Neural cell (in vitro differentiated cells): ENCODE measurements around the gene RNF145.

Experiments used
- EP300 ChIP-seq: fragments of 450-650 bp; conservative IDR thresholded peaks from 2 replicates; pipeline ENCODE4 v1.6.1; 2014; ENCODE audit warnings: antibody characterized with exemption, mild to moderate bottlenecking, moderate library complexity; ENCODE audit not compliant: poor library complexity, severe bottlenecking
- EZH2 ChIP-seq: fragments of 200-600, 300-800 bp; shearing (Covaris generic), sonication (generic); IDR thresholded peaks from 2 replicates; pipeline ENCODE4 v1.6.1; 2014; ENCODE audit warnings: antibody characterized with exemption, low read length, borderline replicate concordance, mild to moderate bottlenecking; ENCODE audit not compliant: insufficient read depth, poor library complexity, severe bottlenecking
- POLR2AphosphoS5 ChIP-seq: IDR thresholded peaks from 2 replicates; pipeline ENCODE4 v1.6.1; 2012
- RAD21 ChIP-seq: fragments of 450-650 bp; conservative IDR thresholded peaks from 2 replicates; pipeline ENCODE4 v1.6.1; 2014; ENCODE audit warnings: antibody characterized with exemption, mild to moderate bottlenecking, moderate library complexity
- SMC3 ChIP-seq: fragments of 450-650 bp; conservative IDR thresholded peaks from 2 replicates; pipeline ENCODE4 v1.6.1; 2014; ENCODE audit warnings: antibody characterized with exemption, mild to moderate bottlenecking, moderate library complexity; ENCODE audit not compliant: poor library complexity
- TAF1 ChIP-seq: IDR thresholded peaks from 2 replicates; pipeline ENCODE4 v1.6.1; 2012; ENCODE audit warnings: low read depth
- TF ChIP-seq, protein P1 (sequence below): fragments of 450-650 bp; IDR thresholded peaks from 2 replicates; pipeline ENCODE4 v1.5.1; 2014; ENCODE audit warnings: antibody characterized with exemption, mild to moderate bottlenecking, moderate library complexity; ENCODE audit not compliant: poor library complexity, severe bottlenecking
- TF ChIP-seq, protein P2 (sequence below): IDR thresholded peaks from 2 replicates; pipeline ENCODE4 v1.6.1; 2012; ENCODE audit warnings: borderline replicate concordance

DNA sequence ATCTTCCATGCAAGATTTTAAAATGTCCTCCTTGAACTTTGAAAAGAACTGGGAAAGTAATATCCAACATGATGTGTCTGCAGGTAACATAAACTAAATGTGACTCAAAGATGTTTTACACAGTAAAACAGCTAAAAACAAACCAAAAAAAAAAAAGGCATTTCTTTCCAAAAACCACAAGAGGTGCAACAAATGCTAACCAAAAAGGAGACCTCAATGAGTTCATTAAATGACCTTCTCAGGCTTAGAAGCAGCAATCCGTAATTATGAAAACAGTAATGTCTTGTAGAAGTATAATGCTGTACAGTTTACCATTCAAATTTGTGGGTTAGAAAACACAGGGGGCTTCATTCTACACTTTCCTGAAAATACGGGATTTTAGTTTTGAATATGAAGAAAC is 2.5 kb downstream of the RNF145 start:
- TF ChIP-seq POLR2AphosphoS5 (no peak), EP300 (no peak), TAF1 (no peak), EZH2 (no peak), RAD21 (no peak), SMC3 (no peak)
- TF ChIP-seq, protein P1, sequence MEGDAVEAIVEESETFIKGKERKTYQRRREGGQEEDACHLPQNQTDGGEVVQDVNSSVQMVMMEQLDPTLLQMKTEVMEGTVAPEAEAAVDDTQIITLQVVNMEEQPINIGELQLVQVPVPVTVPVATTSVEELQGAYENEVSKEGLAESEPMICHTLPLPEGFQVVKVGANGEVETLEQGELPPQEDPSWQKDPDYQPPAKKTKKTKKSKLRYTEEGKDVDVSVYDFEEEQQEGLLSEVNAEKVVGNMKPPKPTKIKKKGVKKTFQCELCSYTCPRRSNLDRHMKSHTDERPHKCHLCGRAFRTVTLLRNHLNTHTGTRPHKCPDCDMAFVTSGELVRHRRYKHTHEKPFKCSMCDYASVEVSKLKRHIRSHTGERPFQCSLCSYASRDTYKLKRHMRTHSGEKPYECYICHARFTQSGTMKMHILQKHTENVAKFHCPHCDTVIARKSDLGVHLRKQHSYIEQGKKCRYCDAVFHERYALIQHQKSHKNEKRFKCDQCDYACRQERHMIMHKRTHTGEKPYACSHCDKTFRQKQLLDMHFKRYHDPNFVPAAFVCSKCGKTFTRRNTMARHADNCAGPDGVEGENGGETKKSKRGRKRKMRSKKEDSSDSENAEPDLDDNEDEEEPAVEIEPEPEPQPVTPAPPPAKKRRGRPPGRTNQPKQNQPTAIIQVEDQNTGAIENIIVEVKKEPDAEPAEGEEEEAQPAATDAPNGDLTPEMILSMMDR: no peak
- TF ChIP-seq, protein P2, sequence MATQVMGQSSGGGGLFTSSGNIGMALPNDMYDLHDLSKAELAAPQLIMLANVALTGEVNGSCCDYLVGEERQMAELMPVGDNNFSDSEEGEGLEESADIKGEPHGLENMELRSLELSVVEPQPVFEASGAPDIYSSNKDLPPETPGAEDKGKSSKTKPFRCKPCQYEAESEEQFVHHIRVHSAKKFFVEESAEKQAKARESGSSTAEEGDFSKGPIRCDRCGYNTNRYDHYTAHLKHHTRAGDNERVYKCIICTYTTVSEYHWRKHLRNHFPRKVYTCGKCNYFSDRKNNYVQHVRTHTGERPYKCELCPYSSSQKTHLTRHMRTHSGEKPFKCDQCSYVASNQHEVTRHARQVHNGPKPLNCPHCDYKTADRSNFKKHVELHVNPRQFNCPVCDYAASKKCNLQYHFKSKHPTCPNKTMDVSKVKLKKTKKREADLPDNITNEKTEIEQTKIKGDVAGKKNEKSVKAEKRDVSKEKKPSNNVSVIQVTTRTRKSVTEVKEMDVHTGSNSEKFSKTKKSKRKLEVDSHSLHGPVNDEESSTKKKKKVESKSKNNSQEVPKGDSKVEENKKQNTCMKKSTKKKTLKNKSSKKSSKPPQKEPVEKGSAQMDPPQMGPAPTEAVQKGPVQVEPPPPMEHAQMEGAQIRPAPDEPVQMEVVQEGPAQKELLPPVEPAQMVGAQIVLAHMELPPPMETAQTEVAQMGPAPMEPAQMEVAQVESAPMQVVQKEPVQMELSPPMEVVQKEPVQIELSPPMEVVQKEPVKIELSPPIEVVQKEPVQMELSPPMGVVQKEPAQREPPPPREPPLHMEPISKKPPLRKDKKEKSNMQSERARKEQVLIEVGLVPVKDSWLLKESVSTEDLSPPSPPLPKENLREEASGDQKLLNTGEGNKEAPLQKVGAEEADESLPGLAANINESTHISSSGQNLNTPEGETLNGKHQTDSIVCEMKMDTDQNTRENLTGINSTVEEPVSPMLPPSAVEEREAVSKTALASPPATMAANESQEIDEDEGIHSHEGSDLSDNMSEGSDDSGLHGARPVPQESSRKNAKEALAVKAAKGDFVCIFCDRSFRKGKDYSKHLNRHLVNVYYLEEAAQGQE: no peak
